GM21526 (cell line): ENCODE results near the gene POLRMT.
"Not testable (repeated sequence)": the region's sequence is repeated elsewhere in the genome, so short reads cannot be mapped to it uniquely, and the experiment has no call there.

ENCODE experiments used
- ATAC-seq: cut with Tn5 transposase; IDR thresholded peaks from one replicate; pipeline ENCODE4 v1.9.1; 2021; ENCODE audit warnings: moderate library complexity; ENCODE audit not compliant: unreplicated experiment, low FRiP score

The POLRMT gene

DNA sequence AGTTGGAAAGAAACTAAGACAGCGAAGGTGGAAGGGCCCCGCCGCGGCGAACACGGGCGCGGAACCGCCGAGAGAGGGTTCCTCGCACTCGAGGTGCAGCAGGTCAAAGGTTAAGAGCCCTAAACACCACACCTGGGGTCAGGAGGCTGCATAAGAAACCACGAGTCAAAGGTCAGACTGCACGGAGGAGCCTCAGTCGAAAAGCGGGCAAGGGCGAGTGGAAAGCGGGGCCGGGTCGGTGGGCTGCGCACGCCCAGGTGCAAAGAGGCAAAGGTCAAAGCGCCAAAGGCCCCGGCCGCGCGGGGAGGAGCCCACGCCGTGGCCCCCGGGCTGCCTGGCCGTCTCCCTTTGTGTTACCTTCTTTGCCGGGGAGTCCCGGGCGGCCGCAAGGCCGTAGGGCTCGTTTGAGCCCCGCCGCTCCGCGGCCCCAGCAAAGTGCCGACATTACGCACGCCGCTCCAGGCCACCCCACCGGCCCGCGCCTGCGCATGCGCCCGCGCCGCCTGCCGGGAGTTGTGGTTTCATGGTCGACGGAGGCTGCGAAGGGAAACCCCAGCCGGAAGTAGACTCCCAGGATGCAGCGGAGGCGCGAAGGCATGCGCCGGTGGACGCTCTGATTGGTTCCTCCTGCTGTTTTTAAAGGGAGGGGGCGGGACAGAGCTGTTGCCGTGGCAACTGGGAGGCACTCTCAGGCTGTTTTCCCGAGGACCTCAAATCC lies at the start of gene POLRMT:
Gene POLRMT, minus strand, starts transcription at position 470 of the 718 bp plus-strand sequence. Its CDS starts 25 bp downstream, at position 445.
- ATAC-seq: peak; percentile 76

DNA sequence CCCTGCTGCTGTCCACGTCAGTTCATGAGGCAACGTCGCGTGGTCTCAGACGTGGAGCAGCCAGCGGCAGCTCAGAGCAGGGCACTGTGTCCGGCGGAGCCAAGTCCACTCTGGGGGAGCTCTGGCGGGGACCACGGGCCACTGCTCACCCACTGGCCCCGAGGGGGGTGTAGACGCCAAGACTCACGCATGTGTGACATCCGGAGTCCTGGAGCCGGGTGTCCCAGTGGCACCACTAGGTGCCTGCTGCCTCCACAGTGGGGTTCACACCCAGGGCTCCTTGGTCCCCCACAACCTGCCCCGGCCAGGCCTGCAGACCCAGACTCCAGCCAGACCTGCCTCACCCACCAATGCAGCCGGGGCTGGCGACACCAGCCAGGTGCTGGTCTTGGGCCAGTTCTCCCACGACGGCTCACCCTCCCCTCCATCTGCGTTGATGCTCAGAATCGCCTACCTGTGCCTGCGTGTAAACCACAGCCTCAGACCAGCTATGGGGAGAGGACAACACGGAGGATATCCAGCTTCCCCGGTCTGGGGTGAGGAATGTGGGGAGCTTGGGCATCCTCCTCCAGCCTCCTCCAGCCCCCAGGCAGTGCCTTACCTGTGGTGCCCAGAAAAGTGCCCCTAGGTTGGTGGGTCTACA lies 49.5 kb upstream of the POLRMT start:
- ATAC-seq: no peak

DNA sequence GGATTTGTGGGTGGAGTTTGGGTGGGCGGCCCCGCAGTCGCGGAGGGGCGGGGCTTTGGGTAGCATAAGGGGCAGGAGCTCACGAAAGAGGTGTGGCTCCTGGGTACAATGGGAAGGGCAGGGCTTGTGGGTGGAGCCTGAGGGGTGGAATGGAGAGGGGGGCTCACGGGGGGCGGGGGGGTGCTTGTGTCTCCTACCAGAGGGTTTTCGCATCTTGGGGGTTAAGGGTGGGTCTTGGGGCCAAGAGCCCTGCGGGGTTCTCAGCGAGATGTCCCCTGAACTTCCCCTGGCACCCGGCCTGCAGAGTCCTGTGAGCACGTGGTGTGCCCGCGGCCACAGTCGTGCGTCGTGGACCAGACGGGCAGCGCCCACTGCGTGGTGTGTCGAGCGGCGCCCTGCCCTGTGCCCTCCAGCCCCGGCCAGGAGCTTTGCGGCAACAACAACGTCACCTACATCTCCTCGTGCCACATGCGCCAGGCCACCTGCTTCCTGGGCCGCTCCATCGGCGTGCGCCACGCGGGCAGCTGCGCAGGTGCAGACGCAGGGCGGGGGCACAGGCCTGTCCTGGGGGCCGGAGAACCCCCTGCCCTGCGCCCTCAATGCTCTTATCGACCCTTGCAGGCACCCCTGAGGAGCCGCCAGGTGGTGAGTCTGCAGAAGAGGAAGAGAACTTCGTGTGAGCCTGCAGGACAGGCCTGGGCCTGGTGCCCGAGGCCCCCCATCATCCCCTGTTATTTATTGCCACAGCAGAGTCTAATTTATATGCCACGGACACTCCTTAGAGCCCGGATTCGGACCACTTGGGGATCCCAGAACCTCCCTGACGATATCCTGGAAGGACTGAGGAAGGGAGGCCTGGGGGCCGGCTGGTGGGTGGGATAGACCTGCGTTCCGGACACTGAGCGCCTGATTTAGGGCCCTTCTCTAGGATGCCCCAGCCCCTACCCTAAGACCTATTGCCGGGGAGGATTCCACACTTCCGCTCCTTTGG lies 48.0 kb upstream of the POLRMT start:
- no peak for ATAC-seq

DNA sequence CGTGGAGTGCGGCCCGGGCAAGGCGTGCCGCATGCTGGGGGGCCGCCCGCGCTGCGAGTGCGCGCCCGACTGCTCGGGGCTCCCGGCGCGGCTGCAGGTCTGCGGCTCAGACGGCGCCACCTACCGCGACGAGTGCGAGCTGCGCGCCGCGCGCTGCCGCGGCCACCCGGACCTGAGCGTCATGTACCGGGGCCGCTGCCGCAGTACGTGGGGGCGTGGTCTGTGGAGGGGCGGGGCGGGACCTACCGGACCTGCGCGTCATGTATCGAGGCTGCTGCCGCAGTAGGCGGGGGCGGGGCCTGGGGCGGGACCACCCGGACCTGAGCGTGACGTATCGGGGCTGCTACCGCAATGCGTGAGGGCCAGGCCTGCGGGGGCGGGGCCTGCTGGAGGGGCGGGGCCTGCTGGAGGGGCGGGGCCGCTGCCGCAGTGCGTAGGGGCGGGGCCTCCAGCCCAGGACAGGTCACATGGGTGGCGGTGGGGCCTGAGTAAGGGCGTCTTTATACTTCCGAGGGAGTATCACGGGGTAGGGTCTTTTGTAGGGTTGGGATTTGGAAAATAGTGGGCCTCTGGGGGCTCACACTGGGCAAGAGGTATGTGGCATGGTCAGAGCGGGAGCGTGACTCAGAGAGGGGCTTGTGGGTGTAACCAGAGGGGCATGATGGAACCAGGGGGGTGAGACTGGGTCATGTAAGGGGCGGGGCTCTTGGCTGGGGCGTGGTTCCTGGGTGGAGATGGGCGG lies 47.1 kb upstream of the POLRMT start:
- ATAC-seq: peak; percentile 58

DNA sequence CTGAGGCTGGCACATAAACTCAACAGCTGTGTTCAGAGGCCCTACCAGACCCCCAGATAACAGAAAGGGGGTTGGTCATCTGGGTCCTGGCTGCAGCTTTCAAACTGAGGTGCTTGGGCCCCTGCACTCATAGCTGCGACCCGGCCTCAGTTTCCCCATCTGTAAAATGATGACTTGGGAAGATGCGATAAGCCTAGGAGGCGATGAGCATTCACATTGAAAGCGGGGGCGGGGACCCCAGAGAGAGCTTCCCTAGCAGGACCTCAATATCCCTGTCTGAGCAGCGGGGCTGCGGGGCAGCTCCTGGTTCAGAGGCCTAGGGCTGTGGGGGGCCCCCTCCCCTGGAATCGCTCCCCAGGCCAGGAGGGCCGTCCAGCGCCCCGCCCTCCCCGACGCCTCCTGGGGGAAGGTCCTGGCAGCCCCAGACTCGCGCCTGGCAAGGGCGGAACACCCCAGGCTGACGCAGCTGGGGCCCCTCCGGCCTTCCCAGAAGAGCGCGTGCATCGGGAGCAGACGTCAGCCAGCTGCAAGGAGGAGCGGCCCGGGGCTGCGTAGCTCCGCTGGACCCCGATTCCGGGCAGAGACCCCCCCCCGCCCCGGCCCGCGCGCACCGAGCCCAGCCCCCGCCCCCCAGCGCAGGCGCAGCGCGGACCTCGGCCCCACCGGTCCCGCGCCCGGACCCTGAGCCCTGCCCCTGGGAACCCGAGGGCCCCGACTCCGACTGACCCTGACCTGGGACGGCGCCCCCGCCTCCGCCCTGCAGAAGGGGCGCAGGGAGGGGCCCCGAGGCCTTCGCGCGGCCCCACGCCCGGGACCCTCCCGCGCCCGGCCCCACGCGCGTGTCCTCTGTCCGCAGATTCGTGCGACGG lies 46.3 kb upstream of the POLRMT start:
- ATAC-seq: peak; percentile 9

DNA sequence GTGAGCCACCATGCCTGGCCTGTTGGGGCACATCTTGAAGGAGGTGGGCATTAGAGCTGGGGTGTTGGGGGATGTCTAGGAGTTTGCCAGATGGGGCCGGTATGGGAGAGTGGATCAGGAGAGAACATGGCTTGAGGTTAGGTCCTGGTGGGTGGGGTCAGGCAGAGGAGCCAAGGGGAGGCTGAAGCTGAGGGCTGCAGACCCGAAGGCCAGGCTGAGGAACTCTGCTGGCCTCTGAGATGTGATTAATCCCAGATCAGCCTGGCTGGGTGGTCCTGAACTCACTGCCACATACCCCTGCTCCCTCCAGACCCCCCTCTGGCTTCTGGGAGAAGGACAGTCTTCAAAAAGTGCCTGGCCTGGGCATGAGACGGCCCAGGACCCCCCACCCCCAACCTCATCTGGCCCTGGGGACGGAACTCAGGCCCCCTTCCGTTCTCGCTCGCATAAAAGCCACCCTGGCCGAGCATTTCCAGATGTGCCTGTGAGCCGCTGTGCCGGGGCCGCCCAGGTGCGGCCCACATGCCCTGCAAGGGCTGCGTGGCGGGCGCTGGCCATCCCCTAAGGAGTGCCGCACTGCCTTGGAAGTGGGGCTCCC lies 45.6 kb upstream of the POLRMT start:
- no peak for ATAC-seq

DNA sequence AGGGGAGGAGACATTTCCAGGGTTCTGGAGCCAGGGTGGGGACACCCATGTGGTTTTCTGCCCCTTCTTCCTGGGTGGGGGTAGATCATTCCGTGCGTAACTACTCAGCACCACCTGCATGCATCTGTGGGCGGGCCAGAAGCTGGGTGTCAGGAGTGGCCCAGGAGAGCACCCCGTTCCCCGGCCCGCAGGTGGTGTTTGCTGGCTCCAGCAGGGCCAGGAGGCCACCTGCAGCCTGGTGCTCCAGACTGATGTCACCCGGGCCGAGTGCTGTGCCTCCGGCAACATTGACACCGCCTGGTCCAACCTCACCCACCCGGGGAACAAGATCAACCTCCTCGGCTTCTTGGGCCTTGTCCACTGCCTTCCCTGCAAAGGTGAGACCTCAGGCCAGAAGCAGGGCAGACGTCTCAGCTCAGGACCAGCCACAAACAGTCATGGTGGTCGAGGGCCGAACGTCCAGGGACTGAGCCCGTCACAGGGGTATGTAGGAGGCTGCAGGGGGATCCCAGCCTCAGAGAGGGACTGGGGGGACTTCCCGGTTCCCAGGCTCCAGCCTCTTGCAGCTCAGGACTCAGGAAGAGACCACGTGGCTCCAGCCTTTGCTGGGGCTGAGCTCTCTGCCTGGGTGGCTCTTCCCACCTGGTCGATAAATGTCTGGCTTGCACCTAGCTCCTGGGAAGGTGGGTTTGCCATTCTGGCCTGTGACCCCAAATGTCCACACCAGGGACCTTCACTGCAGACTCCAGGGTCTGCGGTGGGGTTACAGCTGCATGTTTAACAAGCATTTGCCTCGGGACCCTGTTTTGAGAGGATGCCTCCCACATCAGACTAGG lies 44.5 kb upstream of the POLRMT start:
- ATAC-seq: no peak

DNA sequence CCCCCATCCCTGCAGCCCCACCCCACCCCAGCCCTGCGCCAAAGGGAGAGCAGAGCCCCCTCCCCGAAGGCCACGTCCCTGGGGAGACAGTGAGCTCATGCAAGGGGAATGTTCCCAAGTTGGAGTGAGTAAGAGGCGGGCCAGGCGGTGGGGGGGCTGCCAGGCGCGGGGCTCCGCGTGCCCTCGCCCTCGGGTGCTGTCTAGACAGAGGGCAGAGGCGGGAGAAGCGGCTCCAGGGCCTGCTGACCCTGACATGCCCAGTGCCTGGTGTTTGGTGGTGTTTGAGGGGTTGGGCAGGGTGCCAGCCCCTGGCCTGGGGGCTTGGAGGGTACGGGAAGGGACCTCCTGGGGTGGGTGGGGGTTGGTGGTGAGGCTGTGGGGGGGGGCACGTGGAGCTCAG lies 43.9 kb upstream of the POLRMT start:
- no peak for ATAC-seq

DNA sequence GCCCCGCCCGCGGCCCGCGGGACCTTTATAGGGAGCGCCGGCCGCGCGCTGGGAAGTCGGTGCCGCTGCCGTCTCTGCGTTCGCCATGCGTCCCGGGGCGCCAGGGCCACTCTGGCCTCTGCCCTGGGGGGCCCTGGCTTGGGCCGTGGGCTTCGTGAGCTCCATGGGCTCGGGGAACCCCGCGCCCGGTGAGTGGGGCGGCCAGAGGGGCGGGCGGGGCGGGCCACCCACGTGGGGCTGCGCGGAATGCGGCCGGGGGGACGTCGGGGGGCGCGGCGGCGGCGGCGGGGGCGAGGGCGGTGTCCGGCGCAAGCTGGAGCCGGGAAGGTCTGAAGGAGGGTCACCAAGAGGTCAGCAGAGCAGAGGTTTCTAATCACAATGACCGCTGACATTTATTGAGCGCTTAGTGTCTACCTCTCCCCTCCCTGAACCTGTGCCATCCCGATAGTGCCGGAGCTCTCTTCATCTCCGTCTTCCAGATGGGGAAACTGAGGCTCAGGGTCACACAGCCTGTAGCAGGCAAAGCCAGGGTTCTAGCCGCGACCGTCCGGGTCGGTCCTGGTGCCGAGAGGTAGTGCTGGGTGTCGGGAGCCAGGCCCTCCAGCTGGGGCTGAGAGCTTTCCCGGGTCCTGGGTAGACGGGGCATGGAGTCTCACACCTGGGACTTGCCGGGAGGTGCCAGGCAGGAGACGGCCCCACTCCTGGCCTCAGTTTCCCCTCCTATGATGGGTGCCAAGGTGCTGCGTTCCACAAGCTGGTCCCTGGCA lies 43.2 kb upstream of the POLRMT start, which contains the start of gene FSTL3:
Gene FSTL3, plus strand, starts transcription at position 54 of the 767 bp plus-strand sequence. Its CDS starts 32 bp downstream, at position 86.
- ATAC-seq: no peak

DNA sequence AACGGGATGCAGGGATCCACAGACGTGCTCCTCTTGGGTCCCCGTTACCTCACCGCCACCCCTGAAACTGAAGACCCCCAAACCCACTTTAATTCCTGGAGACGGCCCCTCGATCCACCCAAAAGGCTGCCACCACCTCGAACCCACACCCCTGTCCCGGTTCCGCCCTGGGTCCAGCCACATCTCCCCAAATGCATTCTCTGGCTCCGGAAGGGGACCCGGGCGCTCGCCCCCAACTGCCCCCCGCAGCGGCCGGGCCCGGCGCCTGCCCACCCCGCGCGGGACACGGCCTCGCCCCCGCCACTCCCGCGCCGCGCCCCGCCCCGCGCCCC lies 42.6 kb upstream of the POLRMT start:
- no peak for ATAC-seq

DNA sequence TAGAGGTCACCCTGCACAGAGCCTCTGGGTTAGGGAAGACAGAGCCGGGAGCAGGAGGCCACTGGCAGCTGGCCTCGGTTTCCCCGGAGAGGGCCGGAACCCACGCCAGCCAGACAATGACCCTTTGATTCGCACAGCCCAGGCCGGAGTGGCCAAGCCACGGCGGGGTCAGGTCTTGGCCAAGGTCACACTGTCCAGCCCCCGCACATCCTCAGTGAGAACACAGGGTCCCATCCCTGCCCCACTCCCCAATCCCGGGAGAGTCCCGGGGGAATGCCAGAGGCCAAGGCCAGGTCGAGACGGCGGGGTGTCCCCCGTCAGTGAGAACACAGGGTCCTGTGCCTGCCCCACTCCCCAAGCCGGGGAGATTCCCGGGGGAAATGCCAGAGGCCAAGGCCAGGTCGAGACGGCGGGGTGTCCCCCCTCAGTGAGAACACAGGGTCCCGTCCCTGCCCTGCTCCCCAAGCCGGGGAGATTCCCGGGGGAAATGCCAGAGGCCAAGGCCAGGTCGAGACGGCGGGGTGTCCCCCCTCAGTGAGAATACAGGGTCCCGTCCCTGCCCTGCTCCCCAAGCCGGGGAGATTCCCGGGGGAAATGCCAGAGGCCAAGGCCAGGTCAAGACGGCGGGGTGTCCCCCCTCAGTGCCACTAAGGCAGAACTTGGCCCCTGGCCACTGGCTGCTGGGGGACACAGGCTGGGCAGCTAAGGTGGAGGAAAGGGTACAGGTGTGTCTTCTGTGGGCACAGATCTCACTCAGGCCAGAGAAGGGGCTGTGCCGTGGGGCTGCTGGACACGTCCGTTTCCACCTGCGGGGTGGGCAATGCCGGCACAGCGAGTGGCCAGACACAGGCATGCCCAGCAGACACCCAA lies 41.2 kb upstream of the POLRMT start:
- no peak for ATAC-seq

DNA sequence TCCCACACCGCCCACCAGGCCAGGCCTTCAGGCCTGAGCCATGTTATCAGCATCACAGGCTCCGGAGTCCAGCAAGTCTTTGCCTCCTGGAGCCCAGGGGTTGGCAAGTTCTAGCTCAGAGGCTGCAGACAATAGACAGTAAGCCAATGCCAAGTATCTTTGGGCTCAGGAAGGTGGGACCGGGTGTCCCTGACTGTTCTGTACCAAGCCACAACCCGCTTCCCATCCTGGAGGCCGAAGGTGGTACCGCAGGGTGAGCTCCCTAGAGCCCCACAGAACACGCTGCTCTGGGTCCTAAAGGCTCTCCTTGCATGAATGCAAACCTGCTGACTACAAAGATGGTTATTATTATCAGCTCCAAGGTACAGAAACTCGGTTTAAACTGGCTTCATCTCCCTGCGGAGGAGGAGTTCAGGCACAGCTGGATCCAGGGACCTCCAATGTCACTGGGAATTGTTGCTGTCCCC lies 37.3 kb upstream of the POLRMT start:
- no peak for ATAC-seq

DNA sequence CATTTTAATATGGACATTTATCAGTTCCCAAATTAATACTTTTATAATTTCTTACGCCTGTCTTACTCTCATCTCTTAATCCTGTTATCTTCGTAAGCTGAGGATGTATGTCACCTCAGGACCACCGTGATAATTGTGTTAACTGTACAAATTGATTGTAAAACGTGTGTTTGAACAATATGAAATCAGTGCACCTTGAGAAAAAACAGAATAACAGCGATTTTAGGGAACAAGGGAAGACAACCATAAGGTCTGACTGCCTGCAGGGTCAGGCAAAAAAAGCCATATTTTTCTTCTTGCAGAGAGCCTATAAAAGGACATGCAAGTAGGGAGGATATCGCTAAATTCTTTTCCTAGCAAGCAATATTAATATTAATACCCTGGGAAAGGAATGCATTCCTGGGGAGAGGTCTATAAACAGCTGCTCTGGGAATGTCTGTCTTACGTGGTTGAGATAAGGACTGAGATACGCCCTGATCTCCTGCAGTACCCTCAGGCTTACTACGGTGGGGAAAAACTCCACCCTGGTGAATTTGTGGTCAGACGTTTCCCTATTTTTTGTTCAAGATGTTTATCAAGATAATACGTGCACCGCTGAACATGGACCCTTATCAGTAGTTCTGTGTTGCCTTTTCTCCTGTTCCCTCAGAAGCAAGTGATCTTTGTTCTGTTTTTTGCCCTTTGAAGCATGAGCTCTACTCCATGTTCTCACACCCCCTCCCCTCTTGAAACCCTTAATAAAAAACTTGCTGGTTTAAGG lies 35.5 kb upstream of the POLRMT start:
- not testable (repeated sequence) for ATAC-seq

DNA sequence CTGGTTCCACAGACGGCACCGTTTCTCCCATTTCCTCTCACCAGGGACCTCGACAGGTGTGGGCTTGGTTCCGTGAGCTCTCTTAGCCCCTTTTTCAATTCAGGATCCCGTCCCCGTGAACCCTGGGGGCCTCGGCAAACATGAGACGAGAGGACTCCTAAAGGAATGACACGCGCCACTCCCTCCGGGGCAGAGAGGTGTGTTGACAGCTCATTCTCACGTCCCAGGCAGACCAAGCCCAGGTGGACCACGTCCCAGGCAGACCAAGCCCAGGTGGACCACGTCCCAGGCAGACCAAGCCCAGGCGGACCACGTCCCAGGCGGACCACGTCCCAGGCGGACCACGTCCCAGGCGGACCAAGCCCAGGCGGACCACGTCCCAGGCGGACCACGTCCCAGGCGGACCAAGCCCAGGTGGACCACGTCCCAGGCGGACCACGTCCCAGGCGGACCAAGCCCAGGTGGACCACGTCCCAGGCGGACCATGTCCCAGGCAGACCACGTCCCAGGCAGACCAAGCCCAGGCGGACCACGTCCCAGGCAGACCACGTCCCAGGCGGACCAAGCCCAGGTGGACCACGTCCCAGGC lies 33.7 kb upstream of the POLRMT start:
- not testable (repeated sequence) for ATAC-seq

DNA sequence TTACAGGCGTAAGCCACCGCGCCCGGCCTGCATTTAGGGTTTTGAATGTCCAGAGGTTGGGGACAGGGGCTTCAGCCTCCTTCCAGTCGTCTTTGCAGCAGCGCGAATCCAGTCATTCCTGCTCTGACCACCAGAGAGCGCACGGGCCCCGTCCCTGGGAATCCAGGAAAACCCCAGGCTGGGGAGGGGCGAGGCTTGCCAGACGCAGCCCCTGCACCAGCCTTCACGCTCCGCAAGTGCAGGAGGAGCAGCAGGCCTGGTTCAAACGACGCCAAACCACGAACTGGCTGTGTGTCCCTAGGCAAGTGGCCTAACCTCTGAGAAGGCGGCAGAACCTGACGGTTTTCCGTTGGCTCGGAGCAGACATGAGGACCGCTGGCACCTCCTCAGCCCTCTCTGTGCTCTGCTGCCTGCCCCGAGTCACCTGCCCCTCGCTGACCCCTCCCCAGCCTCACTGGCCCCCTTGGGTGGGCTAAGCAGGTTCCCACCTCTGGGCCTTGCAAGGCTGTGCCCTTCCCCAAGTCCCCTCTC lies 31.6 kb upstream of the POLRMT start:
- no peak for ATAC-seq
